Measurements from ENCODE around the gene MAP3K13.

- TF ChIP-seq EZH2 (IDR thresholded peaks at IDR 0.05; ENCODE audit: low read length, missing control alignments), result no peak
- TF ChIP-seq, protein P1, sequence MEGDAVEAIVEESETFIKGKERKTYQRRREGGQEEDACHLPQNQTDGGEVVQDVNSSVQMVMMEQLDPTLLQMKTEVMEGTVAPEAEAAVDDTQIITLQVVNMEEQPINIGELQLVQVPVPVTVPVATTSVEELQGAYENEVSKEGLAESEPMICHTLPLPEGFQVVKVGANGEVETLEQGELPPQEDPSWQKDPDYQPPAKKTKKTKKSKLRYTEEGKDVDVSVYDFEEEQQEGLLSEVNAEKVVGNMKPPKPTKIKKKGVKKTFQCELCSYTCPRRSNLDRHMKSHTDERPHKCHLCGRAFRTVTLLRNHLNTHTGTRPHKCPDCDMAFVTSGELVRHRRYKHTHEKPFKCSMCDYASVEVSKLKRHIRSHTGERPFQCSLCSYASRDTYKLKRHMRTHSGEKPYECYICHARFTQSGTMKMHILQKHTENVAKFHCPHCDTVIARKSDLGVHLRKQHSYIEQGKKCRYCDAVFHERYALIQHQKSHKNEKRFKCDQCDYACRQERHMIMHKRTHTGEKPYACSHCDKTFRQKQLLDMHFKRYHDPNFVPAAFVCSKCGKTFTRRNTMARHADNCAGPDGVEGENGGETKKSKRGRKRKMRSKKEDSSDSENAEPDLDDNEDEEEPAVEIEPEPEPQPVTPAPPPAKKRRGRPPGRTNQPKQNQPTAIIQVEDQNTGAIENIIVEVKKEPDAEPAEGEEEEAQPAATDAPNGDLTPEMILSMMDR (conservative IDR thresholded peaks at IDR 0.05 in 1 of 2, IDR thresholded peaks at IDR 0.05 in 1 of 2; ENCODE audit: low read depth in 1 of 2, low read length in 2 of 2), result no peak
Observed at GRCh38 chr3:185422677-185423076, 59.7 kb downstream of the MAP3K13 start.

Measured in fibroblast of lung (primary cell).